ENCODE results near the gene CSNK1D. TPM values are rescaled to one million over a fixed set of nuclear protein-coding genes. Genes with fewer than 3 reads are reported as not detected.
A peak's percentile ranks its signal among the peaks of the same experiment; 100 is the strongest.

Gene CSNK1D
- total RNA-seq, 1 experiment from 2014 or later: 137 TPM

DNA sequence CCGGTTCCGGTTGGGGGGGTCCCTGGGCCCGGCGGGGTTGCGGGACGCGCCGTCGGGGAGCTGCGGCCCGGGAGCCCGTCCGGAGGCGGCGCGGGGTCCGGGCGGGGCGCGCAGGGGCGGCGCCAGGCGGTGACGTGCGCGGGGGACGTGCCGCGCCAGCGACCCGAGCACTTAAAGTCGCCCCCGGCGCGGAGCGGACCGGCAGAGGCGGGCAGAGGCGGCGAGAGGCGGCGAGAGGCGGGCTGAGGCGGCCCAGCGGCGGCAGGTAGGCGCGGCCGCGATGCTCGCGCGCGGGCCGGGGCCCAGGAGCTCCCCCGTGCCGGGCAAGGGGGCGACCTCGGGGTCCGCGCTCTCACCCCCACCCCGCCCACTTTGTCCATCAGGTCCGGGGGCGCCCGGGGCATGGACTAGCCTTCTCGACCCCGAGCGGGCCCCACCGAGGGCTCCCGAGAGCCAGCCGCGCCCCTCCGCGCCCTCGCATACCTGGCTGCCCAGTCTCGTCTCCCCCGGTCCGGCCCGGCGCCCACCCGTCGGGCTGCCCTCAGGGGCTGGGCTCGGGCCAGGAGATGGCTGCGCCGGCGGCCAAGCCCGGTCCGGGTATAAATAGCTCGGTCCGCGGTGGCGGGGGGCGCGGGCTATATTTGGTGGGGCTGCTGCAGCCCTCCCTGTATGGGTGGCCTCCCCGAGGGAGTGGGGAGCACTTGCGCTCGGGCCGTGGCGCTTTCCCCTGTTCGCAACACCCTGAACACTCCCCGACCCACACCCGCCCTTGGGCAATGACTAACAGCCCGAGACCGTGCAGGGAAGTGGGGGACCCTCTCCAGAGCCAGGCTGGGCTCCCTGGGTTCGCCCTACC, 44.4 kb downstream of the CSNK1D start, which contains the start of gene SLC16A3:
TSS of gene SLC16A3 (plus strand) at position 201 of the 856 bp plus-strand sequence. CDS start 6,967 bp downstream, outside the sequence.
- H3K27me3 ChIP-seq (ENCODE audit: insufficient read depth, low read length): peaks cover 22% of the 10 kb centered on the region; the same call in 1 of the 2 replicates
- no peak within 1 kb of the TSS for H3K18ac ChIP-seq (ENCODE audit: insufficient read length, low read depth, low read length)
- H3K79me2 ChIP-seq (ENCODE audit: insufficient read depth, low read length): no peaks in the 10 kb centered on the region
- H4K8ac ChIP-seq (replicated peaks; ENCODE audit: insufficient read length, low read depth, low read length): no peak within 1 kb of the TSS
- H3K4me1 ChIP-seq (ENCODE audit: insufficient read depth, low read length): no peaks in the 10 kb centered on the region
- Mint-ChIP-seq H3K36me3 (ENCODE audit: insufficient read depth in 1 of 3, low read depth in 3 of 3) (no peaks in the 10 kb centered on the region), H3K4me1 (peaks cover 2 to 4% of the 10 kb centered on the region in 2 experiments; a peak in 3 of 4 replicates), H3K27me3 (ENCODE audit: low read depth) (peaks cover 46% of the 10 kb centered on the region), H3K9me3 (no peaks in the 10 kb centered on the region), H3K4me3 (peak within 1 kb of the TSS; percentile 60 to 72), H3K27ac (no peak within 1 kb of the TSS)
- H3K27ac ChIP-seq (ENCODE audit: insufficient read length, low read depth, low read length): no peak within 1 kb of the TSS
- H4K5ac ChIP-seq (ENCODE audit: insufficient read length, low read depth, low read length): no peak within 1 kb of the TSS
- TF ChIP-seq, protein P1, sequence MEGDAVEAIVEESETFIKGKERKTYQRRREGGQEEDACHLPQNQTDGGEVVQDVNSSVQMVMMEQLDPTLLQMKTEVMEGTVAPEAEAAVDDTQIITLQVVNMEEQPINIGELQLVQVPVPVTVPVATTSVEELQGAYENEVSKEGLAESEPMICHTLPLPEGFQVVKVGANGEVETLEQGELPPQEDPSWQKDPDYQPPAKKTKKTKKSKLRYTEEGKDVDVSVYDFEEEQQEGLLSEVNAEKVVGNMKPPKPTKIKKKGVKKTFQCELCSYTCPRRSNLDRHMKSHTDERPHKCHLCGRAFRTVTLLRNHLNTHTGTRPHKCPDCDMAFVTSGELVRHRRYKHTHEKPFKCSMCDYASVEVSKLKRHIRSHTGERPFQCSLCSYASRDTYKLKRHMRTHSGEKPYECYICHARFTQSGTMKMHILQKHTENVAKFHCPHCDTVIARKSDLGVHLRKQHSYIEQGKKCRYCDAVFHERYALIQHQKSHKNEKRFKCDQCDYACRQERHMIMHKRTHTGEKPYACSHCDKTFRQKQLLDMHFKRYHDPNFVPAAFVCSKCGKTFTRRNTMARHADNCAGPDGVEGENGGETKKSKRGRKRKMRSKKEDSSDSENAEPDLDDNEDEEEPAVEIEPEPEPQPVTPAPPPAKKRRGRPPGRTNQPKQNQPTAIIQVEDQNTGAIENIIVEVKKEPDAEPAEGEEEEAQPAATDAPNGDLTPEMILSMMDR (conservative IDR thresholded peaks at IDR 0.05): no peak
- peak within 1 kb of the TSS; percentile 49; the same call in 1 of the 2 replicates for H3K14ac ChIP-seq (ENCODE audit: insufficient read depth, low read length)
- WGBS (ENCODE audit: extremely low coverage, insufficient read length, low lambda C conversion rate): no CpG with 5 or more reads among the region's 105 CpGs
- H3K79me1 ChIP-seq (ENCODE audit: insufficient read depth, low read depth, low read length, poor library complexity, severe bottlenecking): no peaks in the 10 kb centered on the region
- H2BK15ac ChIP-seq (ENCODE audit: low read depth, low read length): no peak within 1 kb of the TSS
- DNase-seq: no peak
- H3K23ac ChIP-seq (ENCODE audit: insufficient read length, low read depth, low read length): no peak within 1 kb of the TSS
- peaks cover 11% of the 10 kb centered on the region for H3K23me2 ChIP-seq (ENCODE audit: insufficient read length, low read depth, low read length, poor library complexity, severe bottlenecking)
- no peak within 1 kb of the TSS for H3K9ac ChIP-seq (ENCODE audit: extremely low read depth, insufficient read length, low read length)
- H4K91ac ChIP-seq (ENCODE audit: insufficient read length, low read depth, low read length): no peak within 1 kb of the TSS
- H3K4ac ChIP-seq (ENCODE audit: low read depth, low read length): no peak within 1 kb of the TSS
- no peak within 1 kb of the TSS for H2BK120ac ChIP-seq (ENCODE audit: low read depth, low read length, poor library complexity, severe bottlenecking)
- no peak within 1 kb of the TSS for H3K56ac ChIP-seq (ENCODE audit: insufficient read length, low read depth, low read length)
- no peak within 1 kb of the TSS for H2BK12ac ChIP-seq (ENCODE audit: insufficient read length, low read depth, low read length)
- no peaks in the 10 kb centered on the region for H3K9me3 ChIP-seq (ENCODE audit: control insufficient read depth, low read depth, low read length)
- H2BK5ac ChIP-seq (ENCODE audit: insufficient read length, low read length): no peak within 1 kb of the TSS
- H2BK20ac ChIP-seq (ENCODE audit: low read depth, low read length, poor library complexity, severe bottlenecking): no peak within 1 kb of the TSS
- peaks cover 2% of the 10 kb centered on the region for H4K20me1 ChIP-seq (ENCODE audit: control insufficient read depth, insufficient read depth, insufficient read length)
- no peak within 1 kb of the TSS for H3T11ph ChIP-seq (ENCODE audit: low read length)
- peak within 1 kb of the TSS; percentile 21 for H3K4me2 ChIP-seq (ENCODE audit: insufficient read depth, insufficient read length, low read length)
- H2AK5ac ChIP-seq (ENCODE audit: insufficient read length, low read length): no peak within 1 kb of the TSS
- no peak within 1 kb of the TSS for H2AFZ ChIP-seq (ENCODE audit: low read length)

Measured in H9 (cell line).